Fibroblast of peridontal ligament (primary cell): ENCODE data around the gene ADAMTS2.
"Not testable (repeated sequence)": the region's sequence is repeated elsewhere in the genome, so short reads cannot be mapped to it uniquely, and the experiment has no call there.

Experiments
- DNase-seq: peaks from one replicate; pipeline ENCODE4 v3.0.0-alpha.2; 2010; ENCODE audit errors: extremely low read depth

Gene ADAMTS2

DNA sequence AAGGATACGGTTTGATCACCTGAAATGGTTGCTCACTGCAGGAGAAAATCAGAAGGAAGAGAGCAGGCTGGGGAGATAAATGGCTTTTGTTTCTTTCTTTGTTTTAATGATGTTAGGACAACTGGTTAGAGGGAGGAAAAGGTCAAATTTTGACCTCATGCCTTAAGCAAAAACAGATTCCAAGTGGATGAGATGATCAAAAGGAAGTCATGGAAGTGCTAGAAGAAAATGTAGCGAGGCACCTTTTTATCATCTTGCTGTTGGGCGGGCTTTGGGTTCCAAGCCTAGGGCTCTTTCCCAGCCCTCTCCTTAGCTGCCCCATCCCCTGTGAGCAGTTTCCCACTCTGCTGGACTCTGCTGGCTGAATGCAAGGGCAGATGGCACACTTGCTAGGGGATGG lies 127.9 kb downstream of the ADAMTS2 start:
- peak; percentile 26 for DNase-seq

DNA sequence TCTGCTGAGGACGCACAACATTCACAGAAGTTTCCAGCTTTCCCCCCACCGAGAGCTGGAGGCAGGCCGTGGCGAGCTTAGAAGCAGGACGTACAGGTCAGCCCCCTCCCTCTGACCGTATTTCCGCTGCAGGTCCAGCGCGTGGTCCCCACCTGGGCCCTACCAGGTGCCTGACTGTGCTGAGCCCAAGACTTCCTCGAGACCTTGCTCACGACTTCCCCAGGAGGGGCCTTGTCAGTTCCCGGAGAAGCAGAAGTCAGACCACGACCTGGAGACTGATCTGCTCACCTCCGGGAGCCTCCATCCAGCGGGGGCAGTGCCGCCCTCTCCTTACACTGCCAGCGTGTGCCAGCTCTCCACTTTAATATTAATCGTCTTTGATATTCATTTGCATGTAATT lies 128.9 kb downstream of the ADAMTS2 start:
- DNase-seq = not testable (repeated sequence)

DNA sequence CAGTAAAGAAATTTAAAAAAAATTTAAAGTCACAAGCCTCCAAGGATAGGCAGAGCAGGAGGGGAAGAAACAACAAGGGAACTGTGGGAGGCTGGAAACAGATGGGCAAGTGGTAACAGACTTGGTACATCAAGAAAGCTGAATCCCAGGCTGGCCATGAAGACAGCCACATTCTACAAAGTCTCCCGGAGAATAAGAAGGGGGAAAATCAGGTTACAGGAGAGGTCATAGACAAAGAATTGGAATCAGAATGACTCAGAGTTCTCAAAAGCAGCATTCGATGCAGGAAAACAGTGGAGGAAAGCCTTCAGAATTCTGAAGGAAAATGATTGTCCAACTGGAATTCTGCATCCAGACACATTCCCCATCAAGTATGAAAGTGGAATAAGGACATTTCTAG lies 129.7 kb downstream of the ADAMTS2 start:
- DNase-seq = no peak

DNA sequence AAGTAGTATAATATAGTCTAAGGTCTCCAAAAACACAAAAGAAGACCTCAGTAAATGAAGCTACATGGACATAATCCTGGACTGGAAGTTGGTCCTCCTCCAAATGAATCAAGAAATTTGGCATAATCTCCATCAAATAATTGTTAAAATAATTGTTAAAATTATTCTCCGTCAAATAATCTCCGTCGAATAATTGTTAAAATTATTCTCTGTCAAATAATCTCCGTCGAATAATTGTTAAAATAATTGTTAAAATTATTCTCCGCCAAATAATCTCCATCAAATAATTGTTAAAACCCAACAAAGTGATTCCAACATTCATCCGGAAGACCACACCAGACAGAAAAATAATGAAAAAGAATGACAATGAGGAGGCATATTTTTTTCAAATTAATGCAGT lies 130.6 kb downstream of the ADAMTS2 start:
- no peak for DNase-seq

DNA sequence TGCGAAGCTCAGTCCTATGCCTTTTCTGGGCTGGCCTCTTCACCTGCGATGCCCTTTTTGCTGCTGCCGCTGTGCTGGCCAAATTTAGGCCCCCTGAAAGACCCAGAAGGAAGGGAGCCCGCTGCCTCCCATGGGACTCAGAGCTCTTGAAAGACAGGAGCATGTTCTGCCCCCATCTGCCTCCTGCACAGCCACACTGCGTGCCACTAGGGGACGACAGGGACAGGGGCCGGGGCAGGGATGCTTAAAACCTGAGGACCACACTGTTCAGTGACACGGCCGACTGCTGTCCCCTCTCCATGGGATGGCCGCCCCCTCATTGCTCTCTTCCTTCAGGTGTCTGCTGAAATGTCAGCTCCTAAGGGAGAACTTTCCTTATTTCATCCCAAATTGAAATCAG lies 132.4 kb downstream of the ADAMTS2 start:
- DNase-seq = no peak

DNA sequence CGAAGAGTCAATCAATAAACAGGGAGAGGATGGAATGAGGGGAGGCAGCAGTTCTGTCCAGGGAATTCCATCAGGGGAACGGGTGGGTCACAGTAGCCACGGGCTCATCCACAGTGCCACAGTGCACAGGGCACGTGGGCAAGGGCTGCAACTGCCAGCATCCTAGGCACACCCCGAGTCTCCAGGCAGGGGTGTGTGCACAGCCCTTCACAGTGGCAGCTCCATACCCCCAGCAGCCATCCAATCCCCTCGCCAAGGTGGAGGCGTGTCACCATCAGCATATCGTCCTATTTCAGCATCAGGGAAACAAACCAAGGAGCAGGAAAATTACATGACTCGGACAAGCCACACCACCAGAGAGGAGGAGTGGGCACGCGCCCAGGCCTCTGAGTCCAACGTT lies 133.6 kb downstream of the ADAMTS2 start:
- no peak for DNase-seq

DNA sequence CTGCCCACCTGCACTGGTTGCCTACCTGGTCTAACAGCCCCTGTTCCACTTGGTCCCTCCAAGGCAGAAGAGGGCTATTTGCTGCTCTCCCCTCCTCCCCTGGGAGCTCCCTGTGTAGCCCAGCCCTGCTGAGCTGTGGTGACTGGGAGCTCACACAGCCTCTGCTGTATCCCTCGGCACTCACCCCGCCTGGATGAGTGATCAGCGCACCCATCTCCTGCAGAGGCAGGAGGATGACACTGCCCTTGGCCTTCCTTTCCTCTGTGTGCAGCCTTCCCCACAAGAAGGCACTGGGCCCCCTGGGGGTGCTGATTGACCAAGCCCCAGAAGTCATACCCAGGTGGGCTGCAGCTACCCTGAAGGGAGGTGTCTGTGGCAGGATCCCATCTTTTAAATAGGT lies 134.2 kb downstream of the ADAMTS2 start:
- DNase-seq = no peak

DNA sequence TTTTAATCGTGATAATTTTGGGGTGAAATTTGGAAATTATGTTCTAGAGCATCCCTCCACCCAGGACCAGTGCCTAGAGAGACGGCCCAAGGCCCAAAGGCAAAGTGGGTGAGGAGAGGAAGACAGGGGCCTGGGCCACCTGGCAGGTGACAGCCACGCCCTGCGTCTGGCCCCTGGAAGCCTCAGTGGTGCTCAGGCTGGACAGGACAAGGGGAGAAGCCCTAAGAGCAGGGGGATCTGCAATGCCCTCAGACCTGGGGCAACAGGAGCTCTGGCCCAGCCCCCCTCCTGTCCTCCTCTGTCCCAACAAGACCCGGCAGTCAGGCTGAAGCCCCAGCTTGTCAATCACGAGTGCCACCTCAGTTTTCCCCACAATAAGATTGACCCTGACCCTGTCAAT lies 134.8 kb downstream of the ADAMTS2 start:
- no peak for DNase-seq

DNA sequence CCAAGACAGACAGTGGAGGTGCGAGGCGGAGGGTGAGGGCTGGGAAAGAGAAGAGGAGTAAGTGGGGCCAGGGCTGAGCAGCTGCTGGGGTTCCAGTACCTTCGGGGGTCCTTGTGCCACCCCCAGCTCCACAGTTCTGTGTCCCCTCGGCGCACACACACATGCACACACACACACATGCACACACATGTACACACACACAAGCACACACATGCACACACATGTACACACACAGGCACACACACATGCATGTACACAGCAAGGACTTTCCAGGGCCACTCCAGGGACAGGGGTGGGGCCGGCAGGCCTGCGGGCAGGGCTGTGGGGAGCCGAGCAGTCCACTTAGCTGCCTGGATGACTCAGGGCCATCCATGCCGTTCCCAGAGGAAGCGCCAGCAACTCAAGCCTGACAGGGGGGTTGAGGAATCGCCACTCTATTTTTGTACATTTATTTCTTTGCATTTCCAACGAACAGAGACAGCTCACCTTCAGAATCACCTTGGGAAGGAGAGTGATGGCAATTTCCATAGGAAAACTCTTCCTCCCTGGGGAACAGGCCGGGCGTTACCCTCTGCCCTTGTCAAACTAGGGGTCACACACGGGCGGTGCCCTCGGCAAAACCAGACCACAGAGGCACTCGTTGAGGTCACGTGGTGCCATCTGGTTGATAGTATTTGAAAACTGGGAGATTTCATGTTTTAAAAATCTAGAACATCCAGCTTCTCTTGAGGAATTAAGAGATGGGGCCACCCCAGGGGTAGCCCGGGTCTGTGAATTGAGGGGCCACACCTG lies 135.7 kb downstream of the ADAMTS2 start:
- peak; percentile 64 for DNase-seq

DNA sequence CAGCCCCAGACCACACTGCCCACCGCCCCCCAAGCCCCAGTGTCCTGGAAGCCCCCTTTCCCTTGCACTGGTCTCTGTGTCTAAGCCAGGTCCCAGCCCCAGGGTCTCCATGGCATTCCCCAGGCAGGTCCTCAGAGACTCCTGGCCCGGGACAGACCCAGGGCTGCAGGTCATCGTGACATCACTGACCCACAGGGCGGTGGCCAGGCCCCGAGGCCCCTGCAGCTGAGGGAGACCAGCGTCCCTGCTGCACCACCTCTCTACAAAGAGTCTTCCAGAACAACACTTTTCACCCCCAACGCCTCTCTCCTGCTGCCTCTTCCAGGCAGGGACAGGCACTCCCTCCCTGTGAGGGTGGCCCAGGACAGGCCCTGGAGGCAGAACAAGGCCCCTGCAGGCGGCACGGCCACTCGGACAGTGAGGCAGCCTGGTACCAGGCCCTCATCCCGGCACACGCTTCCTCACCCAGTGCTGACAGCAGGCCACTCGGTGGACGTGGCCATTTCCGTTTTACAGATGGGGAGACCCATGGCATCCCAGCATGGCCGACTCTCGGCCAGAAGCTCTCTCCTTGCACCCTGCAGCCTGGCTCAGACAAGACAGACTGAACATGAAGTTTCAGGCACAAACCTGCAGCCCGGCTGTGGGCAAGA lies 136.4 kb downstream of the ADAMTS2 start:
- no peak for DNase-seq

DNA sequence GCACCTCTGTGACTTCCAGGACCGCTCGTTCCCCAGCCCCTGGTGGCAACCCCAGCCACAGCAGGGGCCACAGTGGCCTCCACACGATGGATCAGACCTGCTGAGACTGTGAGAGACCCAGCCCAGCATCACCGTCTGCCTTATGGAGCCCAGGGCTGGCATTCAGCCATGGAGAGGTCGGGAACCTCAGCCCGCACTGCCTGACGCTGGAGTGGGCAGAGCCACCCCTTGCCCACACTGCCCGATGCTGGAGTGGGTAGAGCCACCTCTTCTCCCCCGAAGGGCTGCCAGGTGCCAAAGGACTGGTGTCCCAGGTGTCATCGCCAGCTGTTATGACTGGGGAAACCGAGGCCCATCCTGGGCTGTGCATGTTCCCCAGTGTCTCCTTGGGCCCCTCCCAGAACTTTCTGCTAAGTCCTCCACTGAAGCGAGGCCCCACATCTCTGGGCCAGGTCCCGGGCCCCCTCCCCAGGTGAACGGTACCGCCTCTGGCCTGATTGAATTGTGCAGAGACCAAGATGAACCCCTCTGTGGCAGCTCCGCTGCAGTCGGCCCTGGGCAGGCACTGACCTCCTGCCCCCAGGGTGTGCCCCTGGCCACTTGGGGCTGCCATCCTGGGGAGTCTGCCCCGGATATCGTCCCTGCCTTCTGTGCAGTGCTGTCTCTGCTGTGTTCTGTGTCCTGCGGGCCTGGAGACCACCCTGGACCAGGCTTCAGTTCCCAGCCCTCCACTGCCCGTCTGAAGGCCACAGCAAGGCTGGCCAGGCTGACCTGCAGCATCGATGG lies 137.1 kb downstream of the ADAMTS2 start:
- no peak for DNase-seq

DNA sequence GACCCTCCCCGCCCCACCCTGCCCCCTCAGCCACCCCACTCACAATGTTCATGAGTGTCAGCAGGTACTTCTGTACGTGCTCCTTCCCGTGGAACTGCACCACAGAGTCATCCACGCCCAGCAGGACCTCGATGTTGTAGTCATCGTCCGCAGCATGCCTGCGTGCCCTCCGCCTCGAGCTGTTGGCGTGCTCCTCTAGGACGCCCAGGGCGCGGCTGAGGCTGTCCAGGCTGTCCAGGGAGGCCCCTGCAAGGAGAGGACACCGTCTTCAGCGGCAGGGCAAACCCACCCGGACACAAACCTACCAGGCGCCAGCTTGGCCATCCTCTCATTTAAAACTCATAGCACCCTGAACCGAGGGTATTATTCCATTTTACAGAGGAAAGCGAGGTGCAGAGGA lies 137.8 kb downstream of the ADAMTS2 start:
- DNase-seq = no peak

DNA sequence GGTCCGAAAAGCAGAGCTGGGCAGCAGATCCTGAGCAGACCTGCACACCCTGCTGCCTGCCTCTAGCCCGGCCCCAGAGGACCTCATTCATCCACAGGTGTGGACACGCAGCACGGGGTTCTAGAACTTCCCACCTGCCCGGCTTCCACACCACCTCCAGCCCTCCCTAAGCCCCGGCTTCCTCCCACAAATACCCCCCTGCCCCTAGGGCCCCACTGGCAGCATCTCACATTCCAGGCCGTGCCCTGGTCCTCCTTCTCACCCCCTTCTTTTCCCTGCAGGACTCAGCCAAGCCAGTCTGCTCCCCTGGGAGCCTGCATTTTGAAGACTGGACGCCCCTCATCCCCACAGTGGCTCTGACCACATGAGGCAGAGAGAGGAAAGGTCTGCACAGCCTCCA lies 138.9 kb downstream of the ADAMTS2 start:
- no peak for DNase-seq

DNA sequence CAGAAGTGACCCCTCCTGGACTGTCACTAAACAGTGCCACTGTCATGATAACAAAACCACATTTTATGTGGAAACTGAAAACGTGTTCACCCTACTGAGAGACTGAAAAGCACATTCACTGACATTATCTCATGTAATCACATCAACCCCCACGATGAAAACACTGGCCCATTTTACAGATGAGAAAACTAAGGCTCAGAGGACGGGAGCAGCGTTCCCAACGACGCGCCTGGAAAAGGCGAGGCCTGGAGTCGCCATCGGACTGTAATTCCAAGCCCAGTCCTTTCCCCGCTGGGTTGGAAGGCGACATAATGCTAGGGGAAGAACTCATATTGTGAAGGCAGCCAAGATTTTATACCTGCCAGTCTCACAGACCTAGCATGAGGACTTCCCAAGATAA lies 140.0 kb downstream of the ADAMTS2 start:
- DNase-seq = no peak

DNA sequence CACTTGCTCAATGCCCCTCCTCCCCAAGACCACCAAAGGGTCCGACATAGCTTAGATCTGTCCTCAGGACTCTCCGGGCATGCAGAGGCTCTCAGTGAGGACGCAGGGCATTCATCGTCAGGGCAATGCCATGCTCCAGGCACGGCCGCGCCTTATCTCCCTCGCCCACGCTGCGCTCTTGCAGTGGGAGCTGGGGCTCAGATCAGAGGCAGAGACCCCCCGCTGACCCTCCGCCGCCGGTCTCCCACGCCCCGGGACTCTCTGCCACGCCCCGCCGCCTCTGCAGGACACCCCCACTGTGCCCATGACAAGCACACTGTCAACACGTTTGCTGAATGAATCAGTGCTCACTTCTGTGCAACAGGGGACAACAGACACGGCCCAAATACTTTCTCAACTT lies 140.7 kb downstream of the ADAMTS2 start:
- no peak for DNase-seq

DNA sequence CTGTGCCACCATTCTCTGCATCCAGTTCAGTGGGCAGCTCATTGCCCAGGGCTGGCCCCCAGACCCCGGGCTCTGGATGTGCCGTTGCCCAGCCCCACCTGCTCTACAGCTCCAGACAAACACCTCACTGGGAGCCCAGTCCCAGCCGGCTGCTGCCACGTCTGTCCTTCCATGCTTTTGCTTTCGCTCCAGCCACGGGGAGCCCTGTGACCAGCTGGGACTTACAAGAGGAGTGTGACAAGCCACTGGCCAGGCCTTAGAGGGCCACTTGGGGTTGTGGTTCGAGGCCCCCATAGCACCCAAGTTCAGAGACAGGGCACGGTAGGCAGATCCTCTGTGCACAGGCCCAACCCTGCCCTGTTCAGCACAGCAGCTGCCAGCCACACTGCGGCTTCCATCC lies 142.0 kb downstream of the ADAMTS2 start:
- no peak for DNase-seq

DNA sequence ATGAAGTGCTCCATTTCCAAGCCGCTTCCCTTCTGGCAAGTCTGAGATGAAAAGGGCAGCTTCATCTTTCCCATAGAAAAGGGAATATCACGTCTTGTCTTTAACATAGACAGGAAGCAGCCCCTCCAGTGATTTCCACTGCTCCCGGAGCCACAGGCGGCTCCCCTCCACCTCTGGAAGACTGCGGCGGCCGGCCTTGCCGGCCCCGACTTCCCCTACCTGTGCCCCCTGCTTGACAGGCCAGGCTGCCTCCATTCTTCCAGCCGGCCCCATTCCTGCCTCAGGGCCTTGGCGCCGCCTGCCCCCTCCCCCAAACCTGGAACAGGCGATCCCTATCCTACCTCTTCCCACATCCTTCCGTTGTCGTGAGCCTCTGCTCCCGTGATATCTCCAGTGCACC lies 143.3 kb downstream of the ADAMTS2 start:
- no peak for DNase-seq

DNA sequence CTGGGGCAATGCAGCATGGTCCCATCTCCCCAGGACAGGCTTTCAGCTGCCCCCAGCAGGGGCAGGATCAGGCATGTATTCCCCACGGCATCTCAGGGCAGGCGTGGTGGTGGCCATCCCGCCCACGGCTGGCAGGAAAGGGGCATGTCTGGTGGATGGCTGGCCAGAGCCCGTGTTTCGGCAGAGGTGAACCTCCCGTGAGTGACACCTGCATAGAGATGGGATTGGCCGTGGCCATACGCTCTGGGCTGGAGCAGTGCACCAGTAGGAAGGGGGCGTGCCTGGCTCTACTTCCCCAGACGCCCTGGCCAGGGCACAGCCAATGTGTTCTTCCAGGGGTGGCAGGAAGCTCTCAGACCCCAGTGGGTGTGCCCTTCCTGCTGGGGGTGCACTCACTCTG lies 146.0 kb downstream of the ADAMTS2 start:
- DNase-seq = no peak

DNA sequence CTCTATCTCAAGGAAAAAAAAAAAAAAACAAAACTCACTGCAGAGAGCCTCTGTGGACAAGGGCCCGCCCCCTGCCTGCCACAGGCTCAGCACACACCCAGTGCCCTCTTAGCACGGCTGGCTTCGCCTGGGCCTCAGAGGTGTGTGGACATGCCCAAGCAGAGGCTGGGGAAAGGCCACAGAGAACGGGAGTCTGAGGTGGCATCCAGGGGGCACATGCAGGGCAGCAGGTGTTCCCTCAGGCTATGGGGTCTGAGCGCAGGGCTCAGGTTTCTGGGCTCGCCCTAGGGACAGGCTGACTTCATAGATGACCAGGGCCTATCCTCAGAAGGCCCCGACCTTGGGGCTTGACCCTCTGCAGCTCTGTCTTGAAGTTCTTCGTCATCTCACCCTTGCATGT lies 146.4 kb downstream of the ADAMTS2 start:
- DNase-seq = no peak

DNA sequence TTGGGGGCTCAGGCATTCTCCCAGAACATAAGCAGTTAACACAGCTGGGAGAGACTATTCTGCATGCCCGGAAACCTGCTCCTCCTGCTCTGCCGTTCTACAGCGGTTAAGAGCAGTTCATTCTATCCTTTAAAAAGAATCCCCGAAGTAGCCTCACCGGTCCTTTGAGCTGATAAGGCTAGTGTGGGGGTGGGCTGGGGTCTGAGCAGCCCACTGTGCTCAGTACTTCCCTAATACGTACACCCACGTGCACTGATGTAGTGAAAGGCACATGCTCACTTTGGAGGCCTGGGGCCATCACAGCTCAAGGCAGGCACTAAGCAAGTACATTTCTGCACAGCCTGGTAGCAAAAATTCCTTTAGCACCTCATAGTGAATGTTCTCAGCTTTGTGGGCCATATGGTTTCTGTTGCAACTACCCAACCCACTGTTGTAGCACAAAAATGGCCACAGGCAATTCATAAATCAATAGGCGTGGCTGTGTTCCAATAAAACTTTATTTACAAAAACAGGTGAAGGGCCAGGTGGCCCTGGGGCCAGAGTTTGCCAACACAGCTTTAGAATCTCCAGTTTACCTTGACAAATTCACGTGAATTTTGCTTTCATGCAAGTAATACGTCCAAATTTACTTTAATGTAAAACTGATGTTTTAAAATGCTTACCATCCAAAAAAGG lies 148.7 kb downstream of the ADAMTS2 start:
- DNase-seq = no peak

DNA sequence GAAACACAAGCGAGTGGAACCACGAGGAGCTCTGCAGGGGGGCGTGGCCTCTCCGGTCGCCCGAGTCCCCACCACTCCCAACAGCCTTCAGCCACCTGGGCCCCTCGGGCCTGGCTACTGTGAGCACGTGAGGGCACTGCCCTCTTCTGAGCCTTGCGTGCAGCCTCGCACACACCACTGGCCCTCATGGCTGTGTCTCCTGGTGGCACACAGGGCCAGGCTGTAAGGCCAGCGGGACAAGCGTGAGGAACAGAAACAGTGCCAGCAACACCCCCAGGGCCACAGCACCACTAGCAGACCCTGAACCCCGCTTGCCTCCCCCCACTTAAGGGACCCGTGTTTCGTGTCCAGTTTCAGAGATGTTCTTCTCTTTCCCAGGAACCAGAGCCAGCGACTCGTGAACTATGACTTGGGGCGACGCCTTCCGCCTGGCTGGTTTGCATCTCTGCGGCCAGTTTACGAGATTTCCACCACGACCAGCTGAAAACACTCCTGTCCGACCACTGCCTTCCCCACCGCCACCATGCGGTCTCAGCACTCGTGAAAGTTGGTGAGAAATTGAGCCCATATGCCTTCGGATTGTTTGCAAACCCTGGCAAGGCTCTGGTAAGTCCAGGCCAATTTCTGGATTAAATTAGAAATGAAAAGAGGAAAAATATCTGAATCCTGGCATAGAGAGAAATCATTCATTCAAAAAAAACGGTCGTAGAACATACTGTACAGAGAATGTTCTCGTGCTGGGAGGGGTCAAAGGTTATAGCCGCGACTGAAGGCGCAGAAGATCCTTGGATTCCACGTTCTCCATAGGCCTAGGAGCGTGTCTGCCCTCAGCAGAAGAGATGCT lies 149.5 kb downstream of the ADAMTS2 start:
- DNase-seq = no peak
